Measurements from ENCODE around the gene SLC27A2. TPM values are rescaled to one million over a fixed set of nuclear protein-coding genes. Genes with fewer than 3 reads are reported as not detected.

The SLC27A2 gene
- total RNA-seq, 1 experiment from 2014 or later: 7.0 TPM

- Mint-ChIP-seq H3K9me3 (no peaks in the 10 kb centered on the region), H3K36me3 (ENCODE audit: insufficient read depth in 1 of 3, low read depth in 3 of 3) (no peaks in the 10 kb centered on the region)
- H3K79me1 ChIP-seq (ENCODE audit: insufficient read depth, low read depth, low read length, poor library complexity, severe bottlenecking): no peaks in the 10 kb centered on the region
Observed at GRCh38 chr15:50150349-50150748, 31.6 kb upstream of the SLC27A2 start.

More at GRCh38 chr15:50150349-50150748, 31.6 kb upstream of the SLC27A2 start:
- H3K4me3 Mint-ChIP-seq: no peak overlapping the region
- no peak overlapping the region for H4K5ac ChIP-seq (ENCODE audit: insufficient read length, low read depth, low read length)
- H3K56ac ChIP-seq (ENCODE audit: insufficient read length, low read depth, low read length): no peak overlapping the region
- H4K8ac ChIP-seq (replicated peaks; ENCODE audit: insufficient read length, low read depth, low read length): no peak overlapping the region
- H3K18ac ChIP-seq (ENCODE audit: insufficient read length, low read depth, low read length): no peak overlapping the region
- no peaks in the 10 kb centered on the region for H3K27me3 Mint-ChIP-seq (ENCODE audit: low read depth)
- no peaks in the 10 kb centered on the region for H3K4me1 ChIP-seq (ENCODE audit: insufficient read depth, low read length)
- no peak overlapping the region for H2BK5ac ChIP-seq (ENCODE audit: insufficient read length, low read length)
- no peaks in the 10 kb centered on the region for H4K20me1 ChIP-seq (ENCODE audit: control insufficient read depth, insufficient read depth, insufficient read length)
- no peak overlapping the region for H3K27ac ChIP-seq (ENCODE audit: insufficient read length, low read depth, low read length)
- no peak overlapping the region for H3K27ac Mint-ChIP-seq
- H3K4me1 Mint-ChIP-seq: peaks cover 2 to 4% of the 10 kb centered on the region in 2 experiments
- H2BK20ac ChIP-seq (ENCODE audit: low read depth, low read length, poor library complexity, severe bottlenecking): no peak overlapping the region
- H3K23ac ChIP-seq (ENCODE audit: insufficient read length, low read depth, low read length): no peak overlapping the region
- H3K79me2 ChIP-seq (ENCODE audit: insufficient read depth, low read length): no peaks in the 10 kb centered on the region
- no peak overlapping the region for H4K91ac ChIP-seq (ENCODE audit: insufficient read length, low read depth, low read length)
- H2AFZ ChIP-seq (ENCODE audit: low read length): no peak overlapping the region
- H3K4ac ChIP-seq (ENCODE audit: low read depth, low read length): no peak overlapping the region
- no peaks in the 10 kb centered on the region for H3K9me3 ChIP-seq (ENCODE audit: control insufficient read depth, low read depth, low read length)
- H2AK5ac ChIP-seq (ENCODE audit: insufficient read length, low read length): no peak overlapping the region
- no CpG with 5 or more reads among the region's 3 CpGs for WGBS (ENCODE audit: extremely low coverage, insufficient read length, low lambda C conversion rate)
- H3K9ac ChIP-seq (ENCODE audit: extremely low read depth, insufficient read length, low read length): no peak overlapping the region
- no peak overlapping the region for H3K14ac ChIP-seq (ENCODE audit: insufficient read depth, low read length)
- TF ChIP-seq CTCF (conservative IDR thresholded peaks at IDR 0.05): no peak
- H2BK12ac ChIP-seq (ENCODE audit: insufficient read length, low read depth, low read length): no peak overlapping the region
- no peaks in the 10 kb centered on the region for H3K23me2 ChIP-seq (ENCODE audit: insufficient read length, low read depth, low read length, poor library complexity, severe bottlenecking)
- no peak overlapping the region for H3K4me2 ChIP-seq (ENCODE audit: insufficient read depth, insufficient read length, low read length)
- H3K27me3 ChIP-seq (ENCODE audit: insufficient read depth, low read length): no peaks in the 10 kb centered on the region
- H3T11ph ChIP-seq (ENCODE audit: low read length): no peak overlapping the region
- H2BK15ac ChIP-seq (ENCODE audit: low read depth, low read length): no peak overlapping the region
- no peak for DNase-seq
- H2BK120ac ChIP-seq (ENCODE audit: low read depth, low read length, poor library complexity, severe bottlenecking): no peak overlapping the region

Data from H9 (cell line).